ENCODE measurements around the gene DIAPH3. TPM values are rescaled to one million over a fixed set of nuclear protein-coding genes. Genes with fewer than 3 reads are reported as not detected.

The DIAPH3 gene
- total and polyA plus RNA-seq, 2 of the 4 experiments (the other 2 are of a cell fraction), result 8.9 to 9.3 TPM

GRCh38 chr13:60211548-60211947 lies 47.8 kb upstream of the DIAPH3 start:
- no peak overlapping the region for H4K5ac ChIP-seq (ENCODE audit: low read depth, low read length)
- no peaks in the 10 kb centered on the region for H3K79me1 ChIP-seq (ENCODE audit: low read depth in 1 of 2, low read length in 2 of 2)
- no peak overlapping the region for H4K91ac ChIP-seq (ENCODE audit: insufficient read depth, low read depth, low read length)
- DNase-seq (no peak), ATAC-seq (ENCODE audit: low read depth) (no peak)
- no peaks in the 10 kb centered on the region for H3K4me1 ChIP-seq (ENCODE audit: control insufficient read depth, insufficient read depth, low read length)
- no peak for TF ChIP-seq CEBPB (IDR thresholded peaks at IDR 0.05; ENCODE audit: low read depth, low read length)
- no peak for TF ChIP-seq NFE2L2 (IDR thresholded peaks at IDR 0.05; ENCODE audit: low read depth, low read length)
- TF ChIP-seq, protein P1, sequence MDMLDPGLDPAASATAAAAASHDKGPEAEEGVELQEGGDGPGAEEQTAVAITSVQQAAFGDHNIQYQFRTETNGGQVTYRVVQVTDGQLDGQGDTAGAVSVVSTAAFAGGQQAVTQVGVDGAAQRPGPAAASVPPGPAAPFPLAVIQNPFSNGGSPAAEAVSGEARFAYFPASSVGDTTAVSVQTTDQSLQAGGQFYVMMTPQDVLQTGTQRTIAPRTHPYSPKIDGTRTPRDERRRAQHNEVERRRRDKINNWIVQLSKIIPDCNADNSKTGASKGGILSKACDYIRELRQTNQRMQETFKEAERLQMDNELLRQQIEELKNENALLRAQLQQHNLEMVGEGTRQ (IDR thresholded peaks at IDR 0.05; ENCODE audit: low read depth, low read length), result no peak
- no peak for TF ChIP-seq MAZ (IDR thresholded peaks at IDR 0.05; ENCODE audit: borderline replicate concordance, low read depth, low read length)
- no peak for TF ChIP-seq RCOR1 (IDR thresholded peaks at IDR 0.05; ENCODE audit: insufficient replicate concordance, low read length)
- TF ChIP-seq ELK1 (IDR thresholded peaks at IDR 0.05; ENCODE audit: borderline replicate concordance, low read depth, low read length), result no peak
- TF ChIP-seq POLR2A (IDR thresholded peaks at IDR 0.05; ENCODE audit: low read depth, low read length), result no peak
- no peak for TF ChIP-seq CHD1 (IDR thresholded peaks at IDR 0.05; ENCODE audit: low read depth, low read length)
- no peak for TF ChIP-seq MXI1 (IDR thresholded peaks at IDR 0.05; ENCODE audit: borderline replicate concordance, low read depth, low read length)
- TF ChIP-seq BHLHE40 (IDR thresholded peaks at IDR 0.05; ENCODE audit: low read depth, low read length), result no peak
- no peak for TF ChIP-seq CTCF (conservative IDR thresholded peaks at IDR 0.05; ENCODE audit: low read depth, low read length)
- no peak for TF ChIP-seq FOS (IDR thresholded peaks at IDR 0.05; ENCODE audit: low read depth, low read length)
- no peak for TF ChIP-seq RFX5 (IDR thresholded peaks at IDR 0.05; ENCODE audit: low read depth, low read length)
- TF ChIP-seq MAFK (IDR thresholded peaks at IDR 0.05; ENCODE audit: low read depth, low read length), result no peak
- no peak for TF ChIP-seq RAD21 (IDR thresholded peaks at IDR 0.05; ENCODE audit: low read length)
- TF ChIP-seq SMC3 (IDR thresholded peaks at IDR 0.05; ENCODE audit: low read depth, low read length), result no peak
- H3K4me2 ChIP-seq (ENCODE audit: low read depth, low read length), result no peak overlapping the region
- H3K9me3 ChIP-seq (ENCODE audit: control insufficient read depth, insufficient read depth, low read length), result no peaks in the 10 kb centered on the region
- H3K27me3 ChIP-seq (ENCODE audit: control insufficient read depth, insufficient read depth, low read length), result peaks cover 4% of the 10 kb centered on the region
- CTCF ChIA-PET, result no interaction called here
- dilution Hi-C loops (cut with HindIII; ENCODE audit: low sequenced_read_pairs, unreplicated experiment), result no loop called here
- in situ Hi-C loops (cut with MboI; ENCODE audit: low sequenced_read_pairs), result no loop called here
- no peak overlapping the region for H3K4ac ChIP-seq (ENCODE audit: low read depth, low read length)
- intact Hi-C loops (cut with micrococcal nuclease), result no loop called here
- no peak overlapping the region for H3K27ac ChIP-seq (ENCODE audit: insufficient read depth, low read length)
- H4K20me1 ChIP-seq (ENCODE audit: insufficient read depth, low read length), result no peaks in the 10 kb centered on the region
- no peak overlapping the region for H2AFZ ChIP-seq (replicated peaks; ENCODE audit: low read length, poor library complexity)
- H2BK20ac ChIP-seq (ENCODE audit: low read depth, low read length), result no peak overlapping the region
- no peak overlapping the region for H2BK5ac ChIP-seq (ENCODE audit: low read depth, low read length, poor library complexity, severe bottlenecking)
- H2AK9ac ChIP-seq (replicated peaks; ENCODE audit: low read depth, low read length, poor library complexity), result peak overlapping the region; percentile 15
- 60 to 100% methylated on average over 1 of the region's 2 CpGs for WGBS, 2 experiments (ENCODE audit: extremely low coverage in 2 of 2, insufficient read length in 1 of 2)
- H4K8ac ChIP-seq (ENCODE audit: low read depth in 2 of 2, low read length in 2 of 2), result no peak overlapping the region
- H3K14ac ChIP-seq (replicated peaks; ENCODE audit: low read depth, low read length), result no peak overlapping the region
- H3K36me3 ChIP-seq (ENCODE audit: control insufficient read depth, insufficient read depth, low read length), result no peaks in the 10 kb centered on the region
- no TSS peak for BruUV-seq (replicated peaks)
- no peak overlapping the region for H3K56ac ChIP-seq (ENCODE audit: extremely low read depth, insufficient read depth, low read length)
- H3K9me1 ChIP-seq (ENCODE audit: insufficient read depth, low read length), result no peaks in the 10 kb centered on the region
- H3K9ac ChIP-seq (ENCODE audit: low read depth, low read length), result no peak overlapping the region
- H2AK5ac ChIP-seq (ENCODE audit: low read depth, low read length), result no peak overlapping the region
- POLR2A ChIA-PET (ENCODE audit: unreplicated experiment), result no interaction called here
- no peak overlapping the region for H3K4me3 ChIP-seq (ENCODE audit: insufficient read depth, low read depth, low read length)
- no peak overlapping the region for H3K18ac ChIP-seq (ENCODE audit: low read depth, low read length)
- no peak overlapping the region for H3K23ac ChIP-seq (ENCODE audit: low read depth, low read length)
- H2BK15ac ChIP-seq (ENCODE audit: low read depth, low read length), result no peak overlapping the region
- H2BK120ac ChIP-seq (ENCODE audit: low read depth, low read length), result no peak overlapping the region
